K562 (cell line): Measurements from ENCODE around the gene GAMT.

ENCODE experiments used
- SETDB1 ChIP-seq: IDR thresholded peaks from one replicate; pipeline ENCODE4 v1.6.1; 2012; ENCODE audit warnings: low read length, control low read depth, inconsistent platforms
- TF ChIP-seq, protein P1 (sequence below): fragments of 450-650 bp; formaldehyde crosslinking; IDR thresholded peaks from 2 replicates; pipeline ENCODE4 v1.4.0; 2022; ENCODE audit warnings: missing genetic modification characterization

DNA sequence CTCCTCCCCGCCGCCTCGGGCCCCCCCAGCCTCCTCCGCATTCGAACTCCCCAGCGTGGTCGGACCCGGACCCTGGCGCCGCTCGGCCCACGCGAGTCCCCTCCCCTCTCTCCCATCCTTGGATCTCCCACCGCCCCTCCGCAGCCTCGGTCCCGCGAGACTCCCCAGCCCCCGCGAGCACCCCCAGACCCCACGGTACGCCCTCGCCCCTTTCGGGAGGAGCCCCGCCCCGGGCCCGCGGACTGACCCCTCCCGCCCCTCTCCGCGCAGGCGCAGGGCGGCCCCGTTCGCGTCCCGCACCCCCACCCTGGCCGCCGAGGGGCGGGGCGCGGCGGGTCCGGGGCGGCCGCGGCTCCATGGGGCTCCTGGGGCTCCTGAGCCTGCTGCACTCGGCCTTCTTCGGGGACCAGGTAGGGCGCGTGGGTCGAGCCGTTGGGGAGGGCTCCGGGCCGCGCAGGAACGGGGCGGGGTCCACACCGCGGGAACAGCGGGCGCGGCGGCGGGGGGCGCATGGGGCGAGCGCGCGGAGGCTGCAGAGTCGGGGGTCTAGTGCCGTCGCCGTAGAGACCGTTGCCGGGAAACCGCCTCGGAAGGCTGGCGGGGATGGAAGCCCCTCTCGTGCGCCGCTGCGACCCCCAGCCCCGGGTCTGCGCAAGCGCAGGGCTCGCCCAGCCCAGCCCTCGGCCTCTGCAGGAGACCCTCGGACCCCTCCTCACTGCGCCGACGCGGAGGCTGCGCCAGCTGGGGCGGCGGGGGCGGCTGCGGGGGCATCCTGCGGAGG lies 44.8 kb upstream of the GAMT start:
- TF ChIP-seq, protein P1, sequence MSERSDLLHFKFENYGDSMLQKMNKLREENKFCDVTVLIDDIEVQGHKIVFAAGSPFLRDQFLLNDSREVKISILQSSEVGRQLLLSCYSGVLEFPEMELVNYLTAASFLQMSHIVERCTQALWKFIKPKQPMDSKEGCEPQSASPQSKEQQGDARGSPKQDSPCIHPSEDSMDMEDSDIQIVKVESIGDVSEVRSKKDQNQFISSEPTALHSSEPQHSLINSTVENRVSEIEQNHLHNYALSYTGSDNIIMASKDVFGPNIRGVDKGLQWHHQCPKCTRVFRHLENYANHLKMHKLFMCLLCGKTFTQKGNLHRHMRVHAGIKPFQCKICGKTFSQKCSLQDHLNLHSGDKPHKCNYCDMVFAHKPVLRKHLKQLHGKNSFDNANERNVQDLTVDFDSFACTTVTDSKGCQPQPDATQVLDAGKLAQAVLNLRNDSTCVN (CRISPR knock-in tag): no peak
- TF ChIP-seq SETDB1: no peak
